Central memory CD8-positive, alpha-beta T cell (primary cell): ENCODE measurements around the gene MIA.
A peak's percentile ranks its signal among the peaks of the same experiment; 100 is the strongest.
"Not testable (repeated sequence)": the region's sequence is repeated elsewhere in the genome, so short reads cannot be mapped to it uniquely, and the experiment has no call there.

Experiments used
- ATAC-seq: fragments of 150-1000 bp; cut with Tn5 transposase; replicated peaks from 2 replicates; pipeline ENCODE4 v1.10.0; 2022; ENCODE audit warnings: mild to moderate bottlenecking, moderate FRiP score, moderate number of reproducible peaks; ENCODE audit not compliant: poor library complexity, severe bottlenecking; ENCODE audit errors: extremely low read depth
- DNase-seq, 2 donors: peaks; one replicate each; pipeline ENCODE4 v3.0.0; 2021; ENCODE audit warnings: low spot score in 2 of 2
- H3K27ac Mint-ChIP-seq: one replicate; pipeline ENCODE4 v1.8.0; 2022; ENCODE audit warnings: low read depth, mild to moderate bottlenecking, moderate library complexity, mixed read lengths
- H3K27me3 Mint-ChIP-seq: one replicate; pipeline ENCODE4 v1.8.0; 2022; ENCODE audit warnings: mixed read lengths
- H3K36me3 Mint-ChIP-seq: one replicate; pipeline ENCODE4 v1.8.0; 2022; ENCODE audit warnings: mild to moderate bottlenecking, moderate library complexity, mixed read lengths; ENCODE audit not compliant: insufficient read depth
- H3K4me1 Mint-ChIP-seq: one replicate; pipeline ENCODE4 v1.8.0; 2022; ENCODE audit warnings: mixed read lengths
- H3K4me3 Mint-ChIP-seq: one replicate; pipeline ENCODE4 v1.8.0; 2022; ENCODE audit warnings: mild to moderate bottlenecking, moderate library complexity, mixed read lengths
- H3K9me3 Mint-ChIP-seq: one replicate; pipeline ENCODE4 v1.8.0; 2022; ENCODE audit warnings: mixed read lengths

The MIA gene

GRCh38 chr19:40803857-40804782, 28.8 kb downstream of the MIA start:
- H3K36me3 Mint-ChIP-seq = peaks cover 67% of the 10 kb centered on the region
- peak overlapping the region; percentile 98 for H3K4me3 Mint-ChIP-seq
- DNase-seq = peak in 1 of 2 donors; percentile 69
- no peaks in the 10 kb centered on the region for H3K27me3 Mint-ChIP-seq
- peak overlapping the region; percentile 97 for H3K27ac Mint-ChIP-seq
- no peaks in the 10 kb centered on the region for H3K9me3 Mint-ChIP-seq
- peak; percentile 64 for ATAC-seq
- peaks cover 86% of the 10 kb centered on the region for H3K4me1 Mint-ChIP-seq

DNA sequence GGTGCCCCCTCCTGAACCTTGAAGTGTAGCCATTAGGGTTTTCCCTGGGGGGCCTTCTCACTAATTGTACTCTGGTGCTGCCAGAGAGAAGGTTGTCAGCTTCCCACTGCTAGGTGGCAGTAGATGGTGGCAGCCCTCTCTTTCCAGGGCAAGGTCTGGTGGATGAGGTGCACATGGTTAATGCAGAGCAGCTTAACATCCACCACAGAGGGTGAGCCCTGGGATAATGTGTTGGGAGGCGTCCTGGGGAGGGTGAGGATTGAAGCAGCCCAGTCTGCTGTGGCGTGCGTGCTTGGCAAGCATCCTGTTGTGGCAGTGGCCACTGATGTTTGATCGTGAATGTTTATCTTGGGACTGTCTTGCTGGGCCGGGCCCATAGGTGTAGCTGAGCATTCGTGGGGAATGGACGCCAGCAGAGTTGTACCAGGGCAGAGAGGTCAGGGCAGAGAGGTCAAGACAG, 29.5 kb downstream of the MIA start:
- no peak for DNase-seq
- H3K27ac Mint-ChIP-seq = peak overlapping the region; percentile 97

DNA sequence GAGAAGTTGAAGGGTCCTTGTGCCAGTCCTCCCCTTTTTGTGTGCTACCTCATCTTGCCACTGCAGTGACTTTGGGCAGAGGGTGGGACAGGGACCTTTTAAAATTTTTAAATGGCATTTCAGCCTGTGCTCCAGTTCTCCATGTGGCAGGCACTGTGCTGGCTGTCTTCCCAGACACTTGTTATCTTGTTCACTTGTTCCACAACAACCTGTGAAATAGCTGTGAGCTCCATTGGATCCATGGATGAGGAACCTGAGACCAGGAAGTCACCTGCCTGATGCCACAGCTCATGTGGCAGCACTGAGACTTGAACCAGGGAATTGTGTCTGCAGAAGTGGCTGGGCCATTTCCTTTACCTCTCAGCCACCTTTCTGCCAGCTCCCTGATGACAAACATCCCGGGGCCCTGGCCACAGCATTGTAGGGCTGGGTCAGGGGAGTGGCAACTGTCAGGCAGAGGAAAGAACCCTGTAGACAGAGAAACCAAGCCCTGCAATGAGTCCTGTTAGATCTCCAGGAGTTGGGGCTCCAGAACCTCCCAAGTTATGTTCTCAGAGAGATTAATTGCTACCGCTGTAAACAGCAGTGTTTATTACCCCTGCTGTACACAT, 30.0 kb downstream of the MIA start:
- H3K27me3 Mint-ChIP-seq = no peaks in the 10 kb centered on the region
- H3K9me3 Mint-ChIP-seq = no peaks in the 10 kb centered on the region
- ATAC-seq = no peak
- H3K4me1 Mint-ChIP-seq = peaks cover 84% of the 10 kb centered on the region
- peak overlapping the region; percentile 98 for H3K4me3 Mint-ChIP-seq
- peaks cover 66% of the 10 kb centered on the region for H3K36me3 Mint-ChIP-seq
- no peak for DNase-seq
- H3K27ac Mint-ChIP-seq = peak overlapping the region; percentile 97

More for the DNA sequence above, 29.5 kb downstream of the MIA start:
- H3K27me3 Mint-ChIP-seq = no peaks in the 10 kb centered on the region
- peaks cover 68% of the 10 kb centered on the region for H3K36me3 Mint-ChIP-seq
- peaks cover 85% of the 10 kb centered on the region for H3K4me1 Mint-ChIP-seq
- no peaks in the 10 kb centered on the region for H3K9me3 Mint-ChIP-seq
- H3K4me3 Mint-ChIP-seq = peak overlapping the region; percentile 98
- ATAC-seq = no peak

DNA sequence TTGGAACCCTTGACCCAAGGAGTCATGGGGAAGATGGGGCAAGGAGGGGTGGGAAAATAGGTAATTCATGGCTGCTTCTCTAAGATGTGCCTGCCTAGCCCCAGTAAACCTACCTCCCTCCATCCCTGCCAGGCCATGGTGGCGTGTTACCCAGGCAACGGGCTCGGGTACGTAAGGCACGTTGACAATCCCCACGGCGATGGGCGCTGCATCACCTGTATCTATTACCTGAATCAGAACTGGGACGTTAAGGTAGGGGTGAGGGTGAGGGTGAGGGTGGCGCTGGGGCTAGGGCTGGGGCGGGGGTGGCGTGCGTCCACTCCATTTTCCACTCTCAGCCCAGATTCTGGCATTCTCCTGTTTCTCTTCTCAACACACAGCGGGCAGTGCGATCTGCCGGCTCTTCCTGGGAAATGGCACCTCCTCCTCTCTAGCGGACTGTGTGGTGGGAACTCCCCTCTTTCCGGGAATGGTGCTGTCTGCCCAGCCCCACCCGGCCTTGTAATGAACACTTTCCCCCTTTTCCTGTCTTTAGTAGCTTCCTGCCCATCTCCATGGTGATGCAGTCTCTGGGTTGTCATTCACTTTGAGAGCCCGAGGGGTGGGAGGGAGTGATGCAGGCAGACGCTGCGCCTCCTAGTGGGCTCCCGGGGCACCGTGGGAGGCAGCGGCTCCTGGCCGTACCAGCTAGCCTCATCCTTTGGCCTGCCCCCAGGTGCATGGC, 31.3 kb downstream of the MIA start:
- no peaks in the 10 kb centered on the region for H3K9me3 Mint-ChIP-seq
- peaks cover 85% of the 10 kb centered on the region for H3K4me1 Mint-ChIP-seq
- peak overlapping the region; percentile 97 for H3K27ac Mint-ChIP-seq
- DNase-seq (peak; percentile 64 to 67), ATAC-seq (peak; percentile 50)
- H3K36me3 Mint-ChIP-seq = peaks cover 60% of the 10 kb centered on the region
- H3K4me3 Mint-ChIP-seq = peak overlapping the region; percentile 70
- H3K27me3 Mint-ChIP-seq = no peaks in the 10 kb centered on the region

DNA sequence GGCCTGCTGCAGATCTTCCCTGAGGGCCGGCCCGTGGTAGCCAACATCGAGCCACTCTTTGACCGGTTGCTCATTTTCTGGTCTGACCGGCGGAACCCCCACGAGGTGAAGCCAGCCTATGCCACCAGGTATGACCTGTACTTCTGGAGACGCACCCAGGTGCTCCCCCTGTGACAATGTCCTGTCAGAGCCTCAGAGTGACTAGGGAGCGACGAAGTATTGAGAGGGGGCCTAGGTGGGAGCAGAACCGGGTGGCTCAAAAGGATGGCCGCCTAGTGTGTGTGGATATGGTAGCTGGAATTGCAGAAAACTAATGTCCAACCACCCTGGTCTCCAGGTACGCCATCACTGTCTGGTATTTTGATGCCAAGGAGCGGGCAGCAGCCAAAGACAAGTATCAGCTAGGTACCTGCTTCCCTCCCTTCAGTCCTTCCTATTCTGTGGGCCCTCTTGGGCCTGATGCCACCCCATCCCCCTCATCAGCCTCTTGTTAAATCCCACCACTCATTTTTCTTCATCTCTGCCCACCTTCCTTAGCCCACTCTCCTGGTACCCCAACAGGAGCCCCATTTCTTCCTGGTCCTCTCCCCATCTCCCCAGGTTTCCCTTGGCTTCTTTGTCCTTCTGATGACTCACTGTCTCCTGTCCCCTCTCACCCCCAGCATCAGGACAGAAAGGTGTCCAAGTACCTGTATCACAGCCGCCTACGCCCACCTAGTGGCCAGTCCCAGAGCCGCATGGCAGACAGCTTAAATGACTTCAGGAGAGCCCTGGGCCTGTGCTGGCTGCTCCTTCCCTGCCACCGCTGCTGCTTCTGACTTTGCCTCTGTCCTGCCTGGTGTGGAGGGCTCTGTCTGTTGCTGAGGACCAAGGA, 32.1 kb downstream of the MIA start:
- DNase-seq = no peak
- Mint-ChIP-seq H3K36me3 (peaks cover 57% of the 10 kb centered on the region), H3K9me3 (no peaks in the 10 kb centered on the region), H3K4me3 (peak overlapping the region; percentile 70), H3K4me1 (peaks cover 85% of the 10 kb centered on the region), H3K27ac (peak overlapping the region; percentile 97), H3K27me3 (no peaks in the 10 kb centered on the region)
- ATAC-seq = no peak

DNA sequence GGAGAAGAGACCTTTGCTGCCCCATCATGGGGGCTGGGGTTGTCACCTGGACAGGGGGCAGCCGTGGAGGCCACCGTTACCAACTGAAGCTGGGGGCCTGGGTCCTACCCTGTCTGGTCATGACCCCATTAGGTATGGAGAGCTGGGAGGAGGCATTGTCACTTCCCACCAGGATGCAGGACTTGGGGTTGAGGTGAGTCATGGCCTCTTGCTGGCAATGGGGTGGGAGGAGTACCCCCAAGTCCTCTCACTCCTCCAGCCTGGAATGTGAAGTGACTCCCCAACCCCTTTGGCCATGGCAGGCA, 32.7 kb downstream of the MIA start:
- peak overlapping the region; percentile 70 for H3K4me3 Mint-ChIP-seq
- H3K27me3 Mint-ChIP-seq = no peaks in the 10 kb centered on the region
- H3K27ac Mint-ChIP-seq = peak overlapping the region; percentile 93
- peaks cover 85% of the 10 kb centered on the region for H3K4me1 Mint-ChIP-seq
- peaks cover 53% of the 10 kb centered on the region for H3K36me3 Mint-ChIP-seq
- DNase-seq = no peak
- no peaks in the 10 kb centered on the region for H3K9me3 Mint-ChIP-seq
- ATAC-seq = no peak

- Mint-ChIP-seq H3K4me3 (peak overlapping the region; percentile 70), H3K27me3 (no peaks in the 10 kb centered on the region), H3K36me3 (peaks cover 50% of the 10 kb centered on the region), H3K27ac (no peak overlapping the region), H3K4me1 (peaks cover 82% of the 10 kb centered on the region), H3K9me3 (no peaks in the 10 kb centered on the region)
- no peak for ATAC-seq
- DNase-seq = no peak
Observed at GRCh38 chr19:40808497-40808896, 33.2 kb downstream of the MIA start.

DNA sequence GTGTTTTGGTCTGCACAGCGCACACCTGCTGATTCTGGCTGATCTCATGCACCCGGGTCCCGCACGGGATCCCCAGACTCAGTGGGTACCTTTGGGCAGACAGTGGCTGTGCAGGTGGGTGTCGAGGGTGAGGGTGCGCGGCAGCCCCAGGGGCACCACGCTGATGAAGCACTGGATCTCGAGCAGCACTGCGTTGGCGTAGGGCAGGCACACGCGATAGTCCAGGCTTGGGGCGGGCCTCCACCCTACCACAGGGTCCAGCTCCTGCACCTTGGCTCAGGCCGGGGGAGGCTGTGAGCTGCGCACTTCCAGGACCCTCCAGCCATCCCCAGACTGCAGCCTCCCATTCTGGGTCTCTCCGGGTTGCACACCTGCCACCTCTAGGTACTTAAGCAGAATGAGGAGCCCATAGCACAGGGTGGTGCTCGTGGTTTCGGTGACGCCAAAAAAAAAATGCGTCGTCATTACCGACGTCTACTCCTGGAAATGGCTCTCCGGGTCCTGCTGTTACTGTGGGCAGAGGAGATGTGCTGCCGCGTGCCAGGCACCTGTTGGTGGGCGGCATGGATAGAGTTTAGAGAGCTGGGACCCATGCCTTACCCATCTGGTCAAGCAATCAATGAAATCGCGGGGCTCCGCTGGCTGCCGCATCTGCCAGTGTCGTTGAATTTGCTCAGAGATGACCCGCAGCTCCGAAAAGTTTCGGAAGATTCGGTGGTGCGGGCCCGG, 34.2 kb downstream of the MIA start:
- Mint-ChIP-seq H3K27ac (no peak overlapping the region), H3K9me3 (no peaks in the 10 kb centered on the region), H3K4me3 (peak overlapping the region; percentile 85), H3K27me3 (no peaks in the 10 kb centered on the region), H3K36me3 (peaks cover 44% of the 10 kb centered on the region), H3K4me1 (peaks cover 78% of the 10 kb centered on the region)
- ATAC-seq (no peak), DNase-seq (no peak)

GRCh38 chr19:40810160-40810559, 34.8 kb downstream of the MIA start:
- peaks cover 37% of the 10 kb centered on the region for H3K36me3 Mint-ChIP-seq
- H3K27me3 Mint-ChIP-seq = no peaks in the 10 kb centered on the region
- no peaks in the 10 kb centered on the region for H3K9me3 Mint-ChIP-seq
- no peak for ATAC-seq
- no peak overlapping the region for H3K27ac Mint-ChIP-seq
- no peak for DNase-seq
- H3K4me3 Mint-ChIP-seq = peak overlapping the region; percentile 85
- peaks cover 75% of the 10 kb centered on the region for H3K4me1 Mint-ChIP-seq

GRCh38 chr19:40810649-40811408, 35.5 kb downstream of the MIA start:
- H3K4me3 Mint-ChIP-seq = peak overlapping the region; percentile 85
- H3K9me3 Mint-ChIP-seq, H3K27me3 Mint-ChIP-seq, DNase-seq: not testable (repeated sequence)
- ATAC-seq = peak; percentile 68
- peak overlapping the region; percentile 94 for H3K27ac Mint-ChIP-seq
- peaks cover 33% of the 10 kb centered on the region for H3K36me3 Mint-ChIP-seq
- H3K4me1 Mint-ChIP-seq = peaks cover 69% of the 10 kb centered on the region
